Neutrophil (primary cell): Measurements from ENCODE around the gene CCDC144A.
"Not testable (repeated sequence)": the region's sequence is repeated elsewhere in the genome, so short reads cannot be mapped to it uniquely, and the experiment has no call there.

ENCODE experiments used
- H3K27ac ChIP-seq: fragments of 200-600 bp; sonication (generic); 2 replicates; pipeline ENCODE4 v1.5.1; 2016; ENCODE audit warnings: mild to moderate bottlenecking, moderate library complexity
- H3K27me3 ChIP-seq: fragments of 200-600 bp; sonication (generic); 2 replicates; pipeline ENCODE4 v1.6.0; 2016; ENCODE audit warnings: mild to moderate bottlenecking
- H3K36me3 ChIP-seq: fragments of 200-600 bp; sonication (generic); 2 replicates; pipeline ENCODE4 v1.5.1; 2017
- H3K4me1 ChIP-seq, 2 experiments: fragments of 200-600 bp in 1 of 2; sonication (generic) in 1 of 2; 1 replicate in 1 of 2; 2 replicates in 1 of 2; pipeline versions ENCODE4 v1.5.1 to v1.6.1; 2013 to 2016; ENCODE audit warnings: low read depth in 1 of 2, low read length in 1 of 2, mild to moderate bottlenecking in 1 of 2, moderate library complexity in 1 of 2; ENCODE audit not compliant: control insufficient read depth in 1 of 2, insufficient read depth in 1 of 2
- H3K4me3 ChIP-seq, 2 experiments: fragments of 200-600 bp in 1 of 2; sonication (generic) in 1 of 2; 1 replicate in 1 of 2; 2 replicates in 1 of 2; pipeline ENCODE4 v1.5.1; 2013 to 2016; ENCODE audit warnings: low read depth in 1 of 2, low read length in 1 of 2, mild to moderate bottlenecking in 1 of 2, moderate library complexity in 1 of 2
- H3K9me3 ChIP-seq: fragments of 200-600 bp; sonication (generic); 2 replicates; pipeline ENCODE4 v1.5.1; 2016

CCDC144A gene

DNA sequence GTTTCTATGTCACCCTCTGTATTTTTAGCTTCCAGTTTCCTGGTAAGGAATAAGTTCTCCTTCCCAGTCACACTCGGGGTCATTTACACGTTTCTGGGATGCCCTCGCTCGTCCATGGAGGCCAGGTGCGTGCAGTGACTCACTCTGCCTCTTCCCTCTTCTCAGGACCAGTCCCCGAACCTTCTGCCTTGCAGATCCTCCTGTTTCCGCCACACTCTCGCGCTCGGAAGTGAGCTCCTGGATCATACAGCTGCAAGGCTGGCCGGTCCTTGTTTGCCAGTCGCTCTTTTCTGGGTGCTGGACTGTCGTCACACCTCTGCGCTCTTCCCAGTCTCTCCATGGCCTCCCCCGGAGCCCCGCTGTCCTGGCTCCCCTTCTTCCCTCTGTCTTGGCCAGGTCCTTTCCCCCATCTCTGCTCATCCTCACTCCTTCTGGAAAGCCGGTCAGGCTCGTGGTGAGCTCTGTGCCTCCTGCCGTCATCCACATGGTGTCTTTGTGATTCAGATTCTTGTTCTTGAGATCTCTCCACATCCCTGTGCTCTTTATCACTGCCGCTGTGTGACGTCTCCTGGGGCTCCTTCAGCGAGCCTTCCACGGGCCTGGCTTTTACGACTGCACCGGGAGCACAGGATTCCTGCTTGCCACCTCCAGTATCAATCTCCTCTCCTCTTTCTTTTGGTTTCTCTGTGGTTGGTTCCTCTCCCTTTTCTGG lies 55.6 kb downstream of the CCDC144A start:
- H3K9me3 ChIP-seq, H3K4me3 ChIP-seq, H3K36me3 ChIP-seq, H3K27ac ChIP-seq, H3K4me1 ChIP-seq: not testable (repeated sequence)
- peaks cover 52% of the 10 kb centered on the region for H3K27me3 ChIP-seq

DNA sequence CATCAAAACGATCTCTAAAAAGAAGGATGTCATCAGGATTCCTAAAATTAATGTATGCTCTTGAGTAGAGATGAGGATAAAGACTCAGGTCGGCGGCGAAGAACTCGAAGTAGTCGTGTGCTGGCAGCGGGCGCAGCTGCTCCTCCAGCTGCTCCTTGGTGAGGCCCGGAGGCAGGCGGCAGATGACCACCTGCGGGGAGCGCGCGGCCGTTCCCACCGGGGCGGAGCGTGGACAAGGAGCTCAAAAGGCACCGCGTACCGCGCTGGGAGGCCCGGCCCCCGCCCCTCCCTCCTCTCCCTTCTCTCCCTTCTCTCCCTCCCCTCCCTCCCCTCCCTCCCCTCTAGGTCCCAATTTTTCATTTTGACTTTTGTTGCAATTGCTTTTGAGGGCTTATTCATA lies 56.5 kb downstream of the CCDC144A start:
- H3K27me3 ChIP-seq: peaks cover 52% of the 10 kb centered on the region
- H3K27ac ChIP-seq, H3K9me3 ChIP-seq, H3K4me3 ChIP-seq, H3K4me1 ChIP-seq, H3K36me3 ChIP-seq: not testable (repeated sequence)

DNA sequence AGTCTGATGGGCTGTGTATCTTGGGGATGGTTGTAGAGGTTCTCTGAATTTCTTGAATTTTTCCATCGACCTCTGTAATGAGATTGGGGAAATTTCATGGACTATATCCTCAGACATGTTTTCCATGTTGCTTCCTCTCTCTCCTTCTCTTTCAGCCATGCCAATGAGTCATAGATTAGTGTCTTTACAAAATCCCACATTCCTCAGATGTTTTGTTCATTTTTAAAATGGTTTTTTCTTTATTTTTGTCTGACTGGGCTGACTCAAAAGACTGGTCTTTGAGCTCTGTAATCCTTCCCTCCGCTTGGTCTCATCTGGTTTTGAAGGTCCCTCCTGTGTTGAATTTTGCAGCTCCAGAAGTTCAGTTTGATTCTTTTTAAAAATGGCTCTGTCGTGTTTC lies 60.5 kb downstream of the CCDC144A start:
- not testable (repeated sequence) for H3K36me3 ChIP-seq, H3K4me3 ChIP-seq, H3K4me1 ChIP-seq, H3K9me3 ChIP-seq, H3K27ac ChIP-seq
- H3K27me3 ChIP-seq: peaks cover 34% of the 10 kb centered on the region

DNA sequence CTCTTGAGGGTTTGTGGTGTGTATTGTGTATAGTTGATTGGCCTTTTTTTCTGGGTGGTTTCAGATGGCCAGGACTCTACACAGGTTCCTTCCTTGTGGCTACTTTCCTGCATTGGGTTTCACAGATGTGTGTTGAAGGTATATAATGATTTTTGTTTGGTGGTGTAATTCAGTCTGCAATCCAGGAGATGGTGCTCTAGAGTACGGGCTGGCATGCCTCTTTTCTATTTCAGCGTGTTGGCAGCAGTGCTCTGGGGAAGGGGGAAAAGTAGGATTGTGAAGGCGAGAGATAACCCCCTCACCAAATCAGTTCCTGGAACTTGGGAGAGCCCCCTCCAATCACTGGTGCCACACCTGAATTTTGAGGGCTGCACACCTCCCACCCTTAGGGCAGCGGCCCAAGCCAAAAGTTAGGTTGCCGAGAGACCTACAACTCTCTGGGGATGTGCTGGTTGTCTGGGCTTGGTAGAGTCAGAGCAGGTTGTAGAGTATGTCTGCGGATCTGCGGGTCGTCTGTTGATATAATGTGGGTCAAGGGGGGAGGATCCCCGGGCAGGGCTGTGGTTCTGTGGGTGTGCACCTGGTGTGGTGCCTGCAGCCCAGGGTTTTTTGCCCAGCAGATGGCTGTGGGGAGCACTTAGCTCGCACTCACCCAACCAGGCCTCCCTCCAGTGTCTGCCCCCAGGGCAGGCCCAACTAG lies 61.3 kb downstream of the CCDC144A start:
- H3K27me3 ChIP-seq: peaks cover 25% of the 10 kb centered on the region
- H3K27ac ChIP-seq, H3K4me3 ChIP-seq, H3K9me3 ChIP-seq, H3K4me1 ChIP-seq, H3K36me3 ChIP-seq: not testable (repeated sequence)

DNA sequence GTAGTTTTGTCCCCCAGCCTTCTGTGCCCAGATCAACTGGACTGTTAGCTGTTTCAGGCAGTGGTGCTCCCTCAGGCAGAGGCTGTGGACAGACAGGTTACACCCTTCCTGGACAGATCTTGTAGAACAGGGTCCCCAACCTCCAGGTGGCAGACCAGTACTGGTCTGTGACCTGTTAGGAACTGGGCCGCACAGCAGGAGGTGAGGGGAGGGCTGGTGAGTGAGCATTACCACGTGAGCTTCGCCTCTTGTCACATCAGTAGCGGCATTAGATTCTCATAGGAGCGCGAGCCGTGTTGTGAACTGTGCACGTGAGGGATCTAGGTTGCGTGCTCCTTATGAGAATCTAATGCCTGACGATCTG lies 61.9 kb downstream of the CCDC144A start:
- H3K27me3 ChIP-seq: peaks cover 20% of the 10 kb centered on the region
- H3K27ac ChIP-seq, H3K9me3 ChIP-seq, H3K4me1 ChIP-seq, H3K36me3 ChIP-seq, H3K4me3 ChIP-seq: not testable (repeated sequence)

DNA sequence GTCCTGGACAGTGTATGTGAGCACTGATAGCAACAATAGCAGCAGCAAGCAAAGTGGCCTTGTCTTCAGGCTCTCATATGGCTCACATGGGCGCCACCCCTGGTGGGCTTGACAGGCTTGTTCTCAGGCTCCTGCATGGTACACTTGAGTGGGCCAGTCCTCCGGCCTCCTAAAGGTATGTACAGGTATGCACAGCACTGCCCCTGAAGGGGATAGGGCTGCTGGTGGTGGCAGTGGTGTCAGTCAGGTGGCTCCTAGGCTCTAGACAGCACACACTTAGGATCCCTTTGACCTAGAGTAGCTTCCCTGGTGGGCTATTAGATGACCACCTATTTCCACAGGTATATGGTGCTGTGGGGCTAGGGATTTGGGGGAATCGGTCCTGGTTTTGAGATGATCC lies 67.5 kb downstream of the CCDC144A start:
- not testable (repeated sequence) for H3K27ac ChIP-seq, H3K4me1 ChIP-seq, H3K27me3 ChIP-seq, H3K9me3 ChIP-seq, H3K4me3 ChIP-seq, H3K36me3 ChIP-seq

- H3K27me3 ChIP-seq, H3K9me3 ChIP-seq, H3K4me1 ChIP-seq, H3K27ac ChIP-seq, H3K36me3 ChIP-seq, H3K4me3 ChIP-seq: not testable (repeated sequence)
Measured at GRCh38 chr17:16758177-16758576, 68.1 kb downstream of the CCDC144A start.

DNA sequence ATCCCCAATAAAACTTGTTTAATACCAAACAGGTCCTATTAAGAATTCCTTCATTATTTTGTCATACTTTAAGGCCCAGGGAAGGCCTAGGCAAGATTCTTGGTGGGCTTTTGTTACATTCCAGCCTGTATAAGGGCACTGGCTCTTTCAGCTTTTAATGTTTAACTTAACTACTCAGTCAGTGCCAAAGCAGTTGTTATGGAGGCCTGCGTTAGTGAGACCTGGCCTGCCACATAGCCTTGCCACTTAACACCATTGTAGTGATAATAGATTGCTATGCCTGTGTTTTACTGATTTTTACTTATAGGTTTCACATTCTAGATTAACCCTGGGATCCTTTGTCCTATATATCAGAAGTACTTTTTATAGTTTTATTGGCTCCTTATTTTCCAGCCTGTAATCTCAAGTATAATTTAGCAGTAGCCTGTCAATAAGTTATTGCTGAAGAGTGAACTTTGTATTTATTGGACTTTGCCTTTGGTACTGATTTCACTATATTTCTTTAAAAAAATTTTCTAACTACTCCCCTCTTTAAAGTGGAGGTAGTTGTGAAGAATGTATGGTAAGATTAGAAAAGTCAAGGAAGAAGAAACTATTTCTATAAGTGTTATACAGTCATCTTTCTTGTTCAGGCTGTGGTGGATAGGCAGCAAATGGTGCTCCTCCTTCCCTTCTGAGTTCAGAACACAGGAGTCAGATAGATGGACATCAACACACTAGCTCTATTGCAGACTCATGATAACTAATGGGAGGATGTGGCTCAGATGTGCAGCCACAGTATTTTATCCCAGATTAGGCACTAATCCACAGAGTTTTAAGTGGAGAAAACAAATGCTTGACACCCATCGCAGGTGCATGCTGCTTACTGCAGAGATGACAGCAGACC lies 78.5 kb downstream of the CCDC144A start:
- not testable (repeated sequence) for H3K9me3 ChIP-seq, H3K4me3 ChIP-seq, H3K36me3 ChIP-seq, H3K27ac ChIP-seq, H3K27me3 ChIP-seq, H3K4me1 ChIP-seq

GRCh38 chr17:16772394-16773145 lies 82.5 kb downstream of the CCDC144A start:
- H3K9me3 ChIP-seq, H3K4me1 ChIP-seq, H3K4me3 ChIP-seq, H3K27me3 ChIP-seq, H3K27ac ChIP-seq, H3K36me3 ChIP-seq: not testable (repeated sequence)

GRCh38 chr17:16773146-16773522 lies 83.1 kb downstream of the CCDC144A start:
- H3K27ac ChIP-seq, H3K27me3 ChIP-seq, H3K4me3 ChIP-seq, H3K4me1 ChIP-seq, H3K36me3 ChIP-seq, H3K9me3 ChIP-seq: not testable (repeated sequence)

DNA sequence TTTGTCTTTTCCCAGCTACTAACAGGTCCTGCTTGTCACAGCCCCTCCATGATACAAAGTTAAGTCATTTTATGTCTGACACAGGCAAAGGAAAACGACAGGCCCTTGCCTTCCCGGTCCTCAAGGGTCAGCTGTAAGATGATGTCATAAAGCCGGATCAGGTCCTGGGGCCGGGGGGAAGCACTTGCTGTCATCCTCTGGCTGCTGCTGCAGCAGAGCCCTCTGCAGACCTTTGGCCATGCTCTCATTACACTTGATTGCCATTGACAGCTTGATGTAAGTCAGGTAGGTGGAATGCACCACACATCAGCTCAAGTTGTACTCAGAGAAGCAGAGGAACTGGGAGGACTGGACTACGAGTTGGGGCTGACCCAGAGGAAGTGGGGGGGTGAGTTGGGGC lies 97.8 kb downstream of the CCDC144A start:
- H3K4me3 ChIP-seq, H3K36me3 ChIP-seq, H3K9me3 ChIP-seq, H3K27me3 ChIP-seq, H3K27ac ChIP-seq, H3K4me1 ChIP-seq: not testable (repeated sequence)

DNA sequence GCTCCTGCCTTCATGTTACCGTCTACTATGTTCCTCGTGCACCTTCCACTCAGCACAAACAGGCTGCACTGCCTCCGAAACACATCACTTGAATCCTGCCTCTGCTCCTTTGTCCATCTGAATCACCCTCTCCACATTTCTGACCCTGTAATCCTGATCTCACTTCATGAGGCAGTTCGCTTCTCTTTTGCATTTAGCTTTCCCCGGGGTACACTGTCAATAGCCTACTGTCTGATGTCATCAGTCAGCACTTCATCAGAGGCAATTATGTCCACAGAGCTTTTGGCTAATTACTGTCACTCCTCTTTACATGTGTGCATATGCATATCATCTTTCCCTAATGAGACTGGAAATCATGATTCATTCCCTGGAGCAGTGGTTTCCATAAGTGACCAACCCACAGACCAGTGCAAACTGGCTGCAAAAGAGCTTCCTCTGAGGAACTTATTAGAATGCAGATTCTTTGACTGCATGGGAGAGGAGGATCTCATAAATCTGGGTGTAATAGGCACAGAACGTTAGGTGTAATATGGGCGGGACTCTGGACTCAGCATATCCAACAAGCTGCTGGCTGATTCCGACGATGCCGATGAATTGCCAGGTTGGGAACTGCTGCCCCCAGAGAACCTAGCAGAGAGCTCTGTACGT lies 99.0 kb downstream of the CCDC144A start:
- H3K27me3 ChIP-seq, H3K27ac ChIP-seq, H3K4me1 ChIP-seq, H3K9me3 ChIP-seq, H3K36me3 ChIP-seq, H3K4me3 ChIP-seq: not testable (repeated sequence)

- H3K9me3 ChIP-seq, H3K4me1 ChIP-seq, H3K27me3 ChIP-seq, H3K27ac ChIP-seq, H3K4me3 ChIP-seq, H3K36me3 ChIP-seq: not testable (repeated sequence)
Measured at GRCh38 chr17:16789622-16790021, 99.6 kb downstream of the CCDC144A start.
